ENCODE results near the gene SOX3.

SOX3 gene

GRCh38 chrX:140504371-140505324, at the start of gene SOX3:
Gene SOX3, minus strand, starts transcription at chrX:140505069. Its CDS starts 9 bp downstream, at chrX:140505060.
- no peak for DNase-seq (ENCODE audit: low read depth, low spot score)

GRCh38 chrX:140548985-140549384, 44.1 kb upstream of the SOX3 start:
- DNase-seq (ENCODE audit: low read depth, low spot score) = no peak

GRCh38 chrX:140526171-140526570, 21.3 kb upstream of the SOX3 start:
- no peak for DNase-seq (ENCODE audit: low read depth, low spot score)

GRCh38 chrX:140525448-140525847, 20.6 kb upstream of the SOX3 start:
- no peak for DNase-seq (ENCODE audit: low read depth, low spot score)

GRCh38 chrX:140524556-140524955, 19.7 kb upstream of the SOX3 start:
- no peak for DNase-seq (ENCODE audit: low read depth, low spot score)

GRCh38 chrX:140521393-140521792, 16.5 kb upstream of the SOX3 start:
- no peak for DNase-seq (ENCODE audit: low read depth, low spot score)

- DNase-seq (ENCODE audit: low read depth, low spot score) = no peak
These were observed 9.7 kb upstream of the SOX3 start for GRCh38 chrX:140514554-140514953.

GRCh38 chrX:140510895-140511295, 6.0 kb upstream of the SOX3 start:
- DNase-seq (ENCODE audit: low read depth, low spot score) = no peak

GRCh38 chrX:140510306-140510676, 5.4 kb upstream of the SOX3 start:
- no peak for DNase-seq (ENCODE audit: low read depth, low spot score)

- no peak for DNase-seq (ENCODE audit: low read depth, low spot score)
These were observed 4.8 kb upstream of the SOX3 start for GRCh38 chrX:140509468-140510305.

- no peak for DNase-seq (ENCODE audit: low read depth, low spot score)
These were observed 4.1 kb upstream of the SOX3 start for GRCh38 chrX:140508958-140509357.

- no peak for DNase-seq (ENCODE audit: low read depth, low spot score)
These were observed 3.1 kb upstream of the SOX3 start for GRCh38 chrX:140507982-140508305.

- no peak for DNase-seq (ENCODE audit: low read depth, low spot score)
These were observed 2.5 kb upstream of the SOX3 start for GRCh38 chrX:140507223-140507981.

GRCh38 chrX:140505421-140506337, 810 bp upstream of the SOX3 start:
- no peak for DNase-seq (ENCODE audit: low read depth, low spot score)

- DNase-seq (ENCODE audit: low read depth, low spot score) = no peak
These were observed 1.0 kb downstream of the SOX3 start for GRCh38 chrX:140503714-140504351.

- no peak for DNase-seq (ENCODE audit: low read depth, low spot score)
These were observed 1.6 kb downstream of the SOX3 start for GRCh38 chrX:140503238-140503601.

- no peak for DNase-seq (ENCODE audit: low read depth, low spot score)
These were observed 2.2 kb downstream of the SOX3 start for GRCh38 chrX:140502491-140503237.

GRCh38 chrX:140501940-140502468, 2.9 kb downstream of the SOX3 start:
- no peak for DNase-seq (ENCODE audit: low read depth, low spot score)

GRCh38 chrX:140501321-140501720, 3.5 kb downstream of the SOX3 start:
- no peak for DNase-seq (ENCODE audit: low read depth, low spot score)

Measured in activated naive CD8-positive, alpha-beta T cell treated with anti-CD3 and anti-CD28 coated beads, Interleukin-2, amount 50 U/mL, for 16 hours (primary cell).